ENCODE results near the gene RASGRF2. TPM values are rescaled to one million over a fixed set of nuclear protein-coding genes. Genes with fewer than 3 reads are reported as not detected.
A peak's percentile ranks its signal among the peaks of the same experiment; 100 is the strongest.

Gene RASGRF2
- total and polyA plus RNA-seq, 8 donors, result 1.1 to 2.7 (median 1.4) TPM

DNA sequence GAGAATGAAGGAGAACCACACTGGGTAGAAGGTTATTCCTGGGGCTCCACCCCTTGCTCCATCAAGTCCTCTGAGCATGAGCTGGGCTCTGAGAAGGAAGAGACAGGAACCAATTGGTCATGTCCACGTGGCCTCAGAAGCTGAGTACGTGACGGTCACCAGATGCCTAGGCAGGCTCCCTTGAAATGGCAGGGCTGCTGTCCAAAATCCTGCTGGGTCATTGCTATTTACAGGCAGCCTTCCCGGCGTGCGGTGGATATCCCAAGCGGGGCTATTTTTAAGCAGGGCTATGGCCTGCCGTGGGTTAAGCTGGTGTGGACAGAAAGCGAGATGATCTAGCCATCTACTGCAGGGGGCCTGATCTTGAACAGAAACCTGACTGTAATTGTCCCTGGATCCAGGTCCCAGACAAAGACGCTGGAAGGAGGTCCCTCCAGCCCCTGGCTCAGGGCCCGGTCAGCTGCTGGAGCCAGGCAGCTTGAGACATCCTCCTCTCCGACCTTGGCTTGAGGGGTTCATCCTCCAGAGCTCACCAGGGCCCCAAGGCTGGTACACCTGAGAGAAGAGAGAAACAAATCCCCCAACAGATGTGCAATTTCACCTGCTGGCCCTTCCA is 272.4 kb downstream of the RASGRF2 start:
- H3K4me1 ChIP-seq, result peaks cover 0 to 4% (median 0%) of the 10 kb centered on the region in 3 donors
- H3K36me3 ChIP-seq, result no peaks in the 10 kb centered on the region
- peak; percentile 26 to 53 (median 36) for ATAC-seq
- peak in 4 of 6 donors; percentile 9 to 43 (median 24) for DNase-seq
- intact Hi-C loops (cut with DNase I), result no loop called here
- 55 to 63% methylated on average over 12 of the region's 12 CpGs for WGBS, 2 donors
- TF ChIP-seq, protein P1, sequence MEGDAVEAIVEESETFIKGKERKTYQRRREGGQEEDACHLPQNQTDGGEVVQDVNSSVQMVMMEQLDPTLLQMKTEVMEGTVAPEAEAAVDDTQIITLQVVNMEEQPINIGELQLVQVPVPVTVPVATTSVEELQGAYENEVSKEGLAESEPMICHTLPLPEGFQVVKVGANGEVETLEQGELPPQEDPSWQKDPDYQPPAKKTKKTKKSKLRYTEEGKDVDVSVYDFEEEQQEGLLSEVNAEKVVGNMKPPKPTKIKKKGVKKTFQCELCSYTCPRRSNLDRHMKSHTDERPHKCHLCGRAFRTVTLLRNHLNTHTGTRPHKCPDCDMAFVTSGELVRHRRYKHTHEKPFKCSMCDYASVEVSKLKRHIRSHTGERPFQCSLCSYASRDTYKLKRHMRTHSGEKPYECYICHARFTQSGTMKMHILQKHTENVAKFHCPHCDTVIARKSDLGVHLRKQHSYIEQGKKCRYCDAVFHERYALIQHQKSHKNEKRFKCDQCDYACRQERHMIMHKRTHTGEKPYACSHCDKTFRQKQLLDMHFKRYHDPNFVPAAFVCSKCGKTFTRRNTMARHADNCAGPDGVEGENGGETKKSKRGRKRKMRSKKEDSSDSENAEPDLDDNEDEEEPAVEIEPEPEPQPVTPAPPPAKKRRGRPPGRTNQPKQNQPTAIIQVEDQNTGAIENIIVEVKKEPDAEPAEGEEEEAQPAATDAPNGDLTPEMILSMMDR (IDR thresholded peaks at IDR 0.05), result no peak
- peak overlapping the region in 3 of 4 donors; percentile 17 to 47 (median 39) for H3K27ac ChIP-seq
- H3K27me3 ChIP-seq, result no peaks in the 10 kb centered on the region
- no peak for FAIRE-seq
- H3K9me3 ChIP-seq, result no peaks in the 10 kb centered on the region
- H3K4me3 ChIP-seq, result peak overlapping the region in 3 of 4 donors; percentile 7 to 39 (median 30)

GRCh38 chr5:81233080-81233634 is 273.0 kb downstream of the RASGRF2 start, which contains the start of gene CKMT2:
Gene CKMT2, plus strand, starts transcription at chr5:81233322. Its CDS starts 17,811 bp downstream, at chr5:81251133.
- H3K4me3 ChIP-seq, result peak within 1 kb of the TSS in 3 of 4 donors; percentile 7 to 39 (median 30)
- ATAC-seq (peak; percentile 93 to 98 (median 96)), FAIRE-seq (no peak), DNase-seq (peak; percentile 74 to 91 (median 82))
- H3K36me3 ChIP-seq, result no peaks in the 10 kb centered on the region
- WGBS, 2 donors, result 5 to 6% methylated on average over 28 of the region's 28 CpGs
- TF ChIP-seq, protein P1 (IDR thresholded peaks at IDR 0.05), result no peak
- no peaks in the 10 kb centered on the region for H3K9me3 ChIP-seq
- H3K27me3 ChIP-seq, result no peaks in the 10 kb centered on the region
- H3K27ac ChIP-seq, result peak within 1 kb of the TSS; percentile 17 to 47 (median 31)
- peaks cover 0 to 4% (median 0%) of the 10 kb centered on the region in 3 donors for H3K4me1 ChIP-seq
- intact Hi-C loops (cut with DNase I), result no loop called here

DNA sequence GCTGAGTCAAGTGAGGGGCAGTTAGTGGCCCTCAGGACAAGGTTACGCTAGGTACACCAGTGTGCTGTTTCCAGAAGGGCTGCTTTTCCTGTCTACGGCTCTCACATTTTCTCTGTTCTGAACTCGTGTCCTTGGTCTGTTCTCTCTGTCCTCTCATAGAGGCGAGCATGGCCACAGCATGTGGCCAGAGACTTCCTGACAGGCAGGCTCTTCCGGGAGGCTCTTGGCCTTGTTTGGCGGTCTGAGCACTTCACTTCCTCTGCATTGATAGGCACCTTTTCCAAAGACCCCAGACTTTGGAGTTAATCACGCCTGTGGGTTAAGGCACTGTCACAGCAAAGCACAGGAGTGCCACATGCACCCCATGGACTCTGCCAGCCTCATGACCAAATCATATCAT is 274.1 kb downstream of the RASGRF2 start:
- ATAC-seq (no peak), FAIRE-seq (no peak), DNase-seq (no peak)
- TF ChIP-seq, protein P1 (IDR thresholded peaks at IDR 0.05), result no peak
- 88 to 97% methylated on average over 7 of the region's 7 CpGs for WGBS, 2 donors
- Histone ChIP-seq H3K4me1 (peaks cover 0 to 4% (median 0%) of the 10 kb centered on the region in 3 donors), H3K4me3 (no peak overlapping the region), H3K36me3 (no peaks in the 10 kb centered on the region), H3K27me3 (no peaks in the 10 kb centered on the region), H3K9me3 (no peaks in the 10 kb centered on the region), H3K27ac (peak overlapping the region in 1 of 4 donors; percentile 20)
- intact Hi-C loops (cut with DNase I), result no loop called here

DNA sequence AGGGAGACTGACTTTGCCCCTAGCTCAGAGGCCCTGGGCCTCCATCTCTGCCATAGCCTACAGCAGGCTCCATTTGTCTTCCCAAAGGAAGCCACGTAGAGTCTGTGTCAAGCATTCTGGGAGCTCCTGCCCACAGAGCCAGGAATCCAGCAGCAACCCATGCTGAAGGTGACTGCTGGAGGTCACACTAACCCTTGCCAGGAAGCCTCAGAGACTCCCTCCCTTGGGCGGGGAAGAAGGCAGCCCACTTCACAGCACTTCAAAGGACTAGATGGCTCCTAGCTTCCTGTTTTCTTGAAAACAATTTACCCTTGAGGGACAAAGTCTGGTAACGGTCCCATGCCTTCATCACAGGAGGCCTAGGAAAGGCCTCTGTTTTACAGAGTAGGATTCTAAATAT is 274.6 kb downstream of the RASGRF2 start:
- TF ChIP-seq, protein P1 (IDR thresholded peaks at IDR 0.05), result no peak
- Histone ChIP-seq H3K9me3 (no peaks in the 10 kb centered on the region), H3K36me3 (no peaks in the 10 kb centered on the region), H3K4me1 (peaks cover 0 to 4% (median 0%) of the 10 kb centered on the region in 3 donors), H3K4me3 (no peak overlapping the region), H3K27me3 (no peaks in the 10 kb centered on the region), H3K27ac (peak overlapping the region in 1 of 4 donors; percentile 20)
- ATAC-seq, result no peak
- no peak for FAIRE-seq
- WGBS, 2 donors, result 83 to 91% methylated on average over 3 of the region's 3 CpGs
- DNase-seq, result no peak
- intact Hi-C loops (cut with DNase I), result no loop called here
